Upper lobe of left lung (tissue), 6 donors: Measurements from ENCODE around the gene GCSH. TPM values are rescaled to one million over a fixed set of nuclear protein-coding genes. Genes with fewer than 3 reads are reported as not detected.
A peak's percentile ranks its signal among the peaks of the same experiment; 100 is the strongest.

Experiments
- ATAC-seq, 2 donors: fragments of 200-7000 bp; cut with Tn5 transposase; one replicate each; pipeline ENCODE4 v1.9.1; 2022; ENCODE audit warnings: mild to moderate bottlenecking in 2 of 2, moderate library complexity in 2 of 2; ENCODE audit not compliant: low FRiP score in 2 of 2
- DNase-seq, 2 donors: peaks; one replicate each; pipeline ENCODE4 v3.0.0-alpha.2; 2019 to 2020
- H3K27ac ChIP-seq, 4 donors: fragments of 200-600 bp; sonication (generic); one replicate each; pipeline ENCODE4 v1.5.1; 2016 to 2019
- H3K27me3 ChIP-seq, 4 donors: fragments of 200-600 bp; sonication (generic); one replicate each; pipeline ENCODE4 v1.5.1; 2017 to 2019
- H3K36me3 ChIP-seq, 4 donors: fragments of 200-600 bp; sonication (generic); one replicate each; pipeline ENCODE4 v1.5.1; 2016 to 2019
- H3K4me1 ChIP-seq, 4 donors: fragments of 200-600 bp; sonication (generic); one replicate each; pipeline ENCODE4 v1.5.1; 2018 to 2019
- H3K4me3 ChIP-seq, 4 donors: fragments of 200-600 bp; sonication (generic); one replicate each; pipeline ENCODE4 v1.5.1; 2017 to 2019; ENCODE audit warnings: mild to moderate bottlenecking in 2 of 4, moderate library complexity in 1 of 4
- H3K9me3 ChIP-seq, 4 donors: fragments of 200-600 bp; sonication (generic); one replicate each; pipeline ENCODE4 v1.5.1; 2018 to 2019
- CTCF ChIP-seq, 6 experiments: fragments of 450-650 bp in 4 of 6; fragments of 200-600 bp in 2 of 6; sonication (generic) in 2 of 6; IDR thresholded peaks; one replicate each; pipeline ENCODE4 v1.5.1; 2016 to 2019; ENCODE audit warnings: antibody characterized with exemption in 6 of 6
- EP300 ChIP-seq, 4 donors: sonication (generic); formaldehyde crosslinking; IDR thresholded peaks; one replicate each; pipeline ENCODE4 v1.5.1; 2017; ENCODE audit warnings: antibody characterized with exemption in 4 of 4, control low read depth in 2 of 4
- POLR2A ChIP-seq, 4 donors: fragments of 450-650 bp; IDR thresholded peaks; one replicate each; pipeline ENCODE4 v1.5.1; 2016 to 2017; ENCODE audit warnings: antibody characterized with exemption in 4 of 4, mild to moderate bottlenecking in 2 of 4
- POLR2AphosphoS5 ChIP-seq, 2 donors: sonication (generic); formaldehyde crosslinking; IDR thresholded peaks; one replicate each; pipeline ENCODE4 v1.5.1; 2017; ENCODE audit warnings: antibody characterized with exemption in 2 of 2
- WGBS, 2 donors: methylation state at CpG; one replicate each; pipeline ENCODE4 v1.1.5; 2017 to 2018; 5-methylcytosine and 5-hydroxymethylcytosine counted together
- small RNA-seq, 4 donors: library from RNA; depleted of rRNA; stranded (forward); fragments of <200 nt; gene quantifications; one replicate each; pipeline ENCODE3, GENCODE V24; 2016
- total RNA-seq, 6 donors: library from RNA; depleted of rRNA in 4 of 6; stranded (reverse); fragments of >200 nt in 4 of 6; gene quantifications; one replicate each; pipeline versions ENCODE4 v1.1.0 to v1.2.1, GENCODE V29; 2016 to 2021
- donor health status: DM: no; HTN: no; CAD: no; lungs with moderate emphysema.
- donor health status: DM: no; HTN: yes; CAD: no; lungs with severe emphysema.

The GCSH gene
- total RNA-seq, 6 donors from 2014 or later = 6.2 to 16.9 (median 11.9) TPM

- Histone ChIP-seq H3K36me3 (peaks cover 0 to 2% (median 0%) of the 10 kb centered on the region in 4 donors), H3K9me3 (no peaks in the 10 kb centered on the region), H3K27ac (peak overlapping the region in 3 of 4 donors; percentile 63 to 84 (median 80)), H3K27me3 (no peaks in the 10 kb centered on the region), H3K4me1 (peaks cover 17 to 27% (median 21%) of the 10 kb centered on the region in 4 donors), H3K4me3 (peak overlapping the region; percentile 65 to 91 (median 80))
- ATAC-seq (peak in 1 of 2 donors; percentile 47), DNase-seq (peak; percentile 28 to 91)
- TF ChIP-seq POLR2AphosphoS5 (IDR thresholded peaks at IDR 0.05) (no peak), EP300 (IDR thresholded peaks at IDR 0.05) (no peak), POLR2A (IDR thresholded peaks at IDR 0.05) (no peak)
- 0 to 1% methylated on average over 14 to 20 of the region's 80 CpGs for WGBS, 2 donors
Observed at GRCh38 chr16:81035975-81036750, 60.0 kb downstream of the GCSH start.

GRCh38 chr16:81035398-81035974, 60.7 kb downstream of the GCSH start, which contains the start of gene ATMIN:
ATMIN (plus strand) TSS chr16:81035842; CDS start chr16:81035871, 29 bp downstream.
- peak; percentile 89 to 98 for DNase-seq
- peak within 1 kb of the TSS in 3 of 4 donors; percentile 63 to 84 (median 80) for H3K27ac ChIP-seq

More at GRCh38 chr16:81035398-81035974, 60.7 kb downstream of the GCSH start, which contains the start of gene ATMIN:
- Histone ChIP-seq H3K27me3 (no peaks in the 10 kb centered on the region), H3K36me3 (no peaks in the 10 kb centered on the region), H3K9me3 (no peaks in the 10 kb centered on the region), H3K4me3 (peak within 1 kb of the TSS; percentile 65 to 91 (median 80)), H3K4me1 (peaks cover 17 to 27% (median 21%) of the 10 kb centered on the region in 4 donors)
- WGBS, 2 donors = 26 to 31% methylated on average over 9 to 11 of the region's 54 CpGs
- peak; percentile 97 to 99 (median 98) for TF ChIP-seq CTCF (IDR thresholded peaks at IDR 0.05)
- no peak for TF ChIP-seq EP300 (IDR thresholded peaks at IDR 0.05)
- peak in 1 of 4 donors; percentile 52 for TF ChIP-seq POLR2A (IDR thresholded peaks at IDR 0.05)
- peak in 1 of 2 donors; percentile 18 for TF ChIP-seq POLR2AphosphoS5 (IDR thresholded peaks at IDR 0.05)
- peak; percentile 95 to 99 for ATAC-seq

Small RNAs within 50 kb of the gene (small RNA-seq; reads per million reads assigned to genes)
- gene AC092718.3 (0 reads per million in 4 donors), gene RNU6-1191P (0 reads per million in 4 donors)

Other genes starting within 250 kb of the GCSH start
- gene CMC2, start 89.5 kb downstream of the GCSH start, total RNA-seq = 10 to 100 TPM in 5 of 6 donors, 1 to 10 TPM in 1; 9.8 to 51.7 (median 33.9) TPM
- gene CENPN, start 89.2 kb downstream of the GCSH start, total RNA-seq = 10 to 100 TPM in 1 of 6 donors, 1 to 10 TPM in 5; 3.1 to 10.9 (median 7.1) TPM
- 10 to 100 TPM in 5 of 6 donors, 1 to 10 TPM in 1; 8.9 to 30.7 (median 23.4) TPM for gene ATMIN, start 60.6 kb downstream of the GCSH start, total RNA-seq
- 1 to 10 TPM in 4 of 6 donors, under 1 TPM in 1, not detected in 1; 0.76 to 8.4 (median 3.6) TPM for gene C16orf46, start 19.2 kb downstream of the GCSH start, total RNA-seq
- gene BCO1, start 142.3 kb upstream of the GCSH start, total RNA-seq = under 1 TPM in 2 of 6 donors, not detected in 4; 0.17 to 0.92 TPM
- 1 to 10 TPM; 3.3 to 8.4 (median 5.9) TPM for gene GAN, start 218.6 kb upstream of the GCSH start, total RNA-seq